DMS 273 (cell line): ENCODE results near the gene RNF223.
A peak's percentile ranks its signal among the peaks of the same experiment; 100 is the strongest.

Source experiments
- DNase-seq: peaks from one replicate; lab custom pipeline; 2025; ENCODE audit not compliant: unreplicated experiment; lab: John Stamatoyannopoulos, UW

RNF223 gene

DNA sequence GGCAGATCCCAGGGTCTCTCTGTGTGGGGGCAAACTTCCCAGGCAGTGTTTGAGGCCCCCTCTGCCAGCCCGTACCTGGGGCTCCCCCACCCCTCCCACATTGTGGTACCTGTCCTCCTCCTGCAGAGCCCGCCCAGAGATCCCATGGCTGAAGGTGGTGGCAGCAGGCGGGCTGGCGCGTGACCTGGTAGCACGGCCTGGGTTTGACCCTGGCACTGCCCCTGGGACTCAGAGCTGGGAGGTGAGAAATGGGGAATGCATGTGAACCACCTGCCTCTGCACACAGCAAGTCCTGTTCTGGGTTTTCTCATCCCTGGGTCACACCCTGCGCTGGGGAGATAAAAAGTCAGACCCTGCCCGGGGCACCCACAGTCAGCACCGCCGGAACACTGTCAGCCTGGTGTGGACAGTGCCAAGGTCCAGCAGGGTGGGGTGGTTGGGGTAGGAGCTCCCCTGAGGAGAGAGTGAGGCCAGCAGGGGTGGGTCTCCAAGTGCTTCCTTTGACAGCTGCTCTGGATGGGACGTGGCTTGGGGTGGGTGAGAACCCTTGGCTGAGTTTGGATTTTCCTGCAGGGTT lies 42.4 kb downstream of the RNF223 start:
- peak; percentile 67 for DNase-seq

GRCh38 chr1:1030867-1031658 lies 43.0 kb downstream of the RNF223 start:
- DNase-seq: peak; percentile 39

DNA sequence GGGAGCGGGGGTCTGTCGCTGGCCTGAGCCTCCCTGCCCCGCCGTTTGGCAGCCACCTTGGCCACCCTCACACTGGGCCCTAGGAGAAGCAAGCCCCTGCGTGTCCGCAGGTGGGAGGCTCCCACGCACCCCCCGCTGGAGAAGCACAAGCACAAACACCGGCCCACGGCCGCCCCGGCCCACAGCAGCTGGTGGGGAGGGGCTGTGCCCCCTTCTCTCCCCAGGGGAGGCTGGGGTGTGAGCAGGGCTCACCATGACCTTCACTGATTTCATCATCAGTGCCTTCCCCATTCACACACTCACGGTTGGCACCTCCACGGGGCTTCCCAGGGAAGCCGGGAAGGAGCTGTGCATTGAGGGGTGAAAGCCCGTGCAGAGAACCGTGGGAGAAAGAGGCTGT lies 46.3 kb downstream of the RNF223 start:
- no peak for DNase-seq

GRCh38 chr1:1026599-1027413 lies 47.3 kb downstream of the RNF223 start:
- DNase-seq: no peak

DNA sequence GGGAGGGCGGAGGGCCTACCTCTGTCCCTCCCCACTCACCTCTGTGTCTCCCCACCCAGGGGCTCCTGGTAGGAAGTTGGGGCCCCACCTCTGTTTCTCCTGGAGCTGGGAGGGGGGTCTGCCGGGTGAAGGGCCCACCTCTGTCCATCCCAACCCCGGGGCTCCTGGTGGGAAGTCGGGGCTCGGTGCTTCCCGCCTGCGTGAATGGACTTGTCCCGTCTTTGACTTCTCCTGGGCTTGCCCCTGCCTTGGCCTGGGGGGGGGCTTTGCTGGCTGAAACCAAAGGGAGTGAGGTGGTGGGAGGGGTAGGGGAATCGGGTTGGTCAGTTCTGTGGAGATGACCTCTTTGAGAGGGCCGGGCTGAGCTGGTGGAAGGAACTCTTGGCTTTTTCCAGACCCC lies 48.4 kb downstream of the RNF223 start:
- DNase-seq: no peak

GRCh38 chr1:1024771-1025699 lies 49.1 kb downstream of the RNF223 start:
- no peak for DNase-seq

GRCh38 chr1:1024149-1024770 lies 49.8 kb downstream of the RNF223 start:
- no peak for DNase-seq

DNA sequence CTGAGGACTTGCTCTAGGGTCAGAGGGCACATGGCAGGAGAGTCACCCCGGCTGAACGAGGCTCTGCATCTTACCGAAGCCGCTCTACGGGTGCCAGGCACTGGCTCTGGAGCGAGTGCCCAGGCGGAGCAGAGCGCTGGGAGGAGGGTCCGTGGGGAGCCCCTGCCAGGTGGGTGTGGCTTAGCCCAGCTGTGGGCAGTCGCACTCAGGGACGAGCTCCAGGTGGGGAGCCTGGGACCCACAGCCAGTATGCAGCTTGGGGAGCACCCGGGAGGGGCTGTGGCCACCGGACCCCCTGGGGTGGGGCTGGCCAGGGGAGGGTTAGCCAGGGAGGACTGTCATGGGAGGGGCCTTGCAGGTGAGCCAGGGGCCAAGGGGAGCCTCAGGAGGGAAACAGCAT lies 50.4 kb downstream of the RNF223 start:
- no peak for DNase-seq

DNA sequence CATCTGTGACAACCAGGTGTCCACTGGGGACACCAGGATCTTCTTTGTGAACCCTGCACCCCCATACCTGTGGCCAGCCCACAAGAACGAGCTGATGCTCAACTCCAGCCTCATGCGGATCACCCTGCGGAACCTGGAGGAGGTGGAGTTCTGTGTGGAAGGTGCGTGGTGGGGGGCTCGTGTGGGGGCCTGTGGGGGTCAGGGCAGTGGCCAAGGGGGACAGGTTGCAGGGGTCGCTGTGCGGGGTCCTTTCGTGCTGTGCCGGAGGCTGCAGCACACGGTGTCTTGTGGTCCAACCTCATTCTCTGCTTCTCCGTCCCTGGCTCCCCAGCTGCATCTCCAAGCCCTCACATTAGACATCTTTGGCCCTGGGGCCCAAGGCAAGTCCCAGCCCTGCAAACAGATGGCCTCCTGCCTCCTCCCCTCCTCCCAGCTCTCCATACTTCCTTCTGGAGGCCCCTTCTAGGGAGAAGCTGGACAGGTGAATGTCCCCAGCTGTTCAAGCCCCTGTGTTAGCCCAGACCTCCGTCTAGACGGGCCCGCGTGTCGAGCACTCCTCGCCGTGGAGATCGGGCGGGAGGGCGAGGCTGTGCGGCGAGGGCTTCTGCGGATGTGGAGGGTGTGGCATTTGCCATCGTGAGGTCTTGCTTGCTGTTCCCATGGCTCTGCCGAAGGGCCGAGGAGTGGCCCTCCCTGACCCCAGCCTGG lies 51.6 kb downstream of the RNF223 start:
- peak; percentile 64 for DNase-seq

DNA sequence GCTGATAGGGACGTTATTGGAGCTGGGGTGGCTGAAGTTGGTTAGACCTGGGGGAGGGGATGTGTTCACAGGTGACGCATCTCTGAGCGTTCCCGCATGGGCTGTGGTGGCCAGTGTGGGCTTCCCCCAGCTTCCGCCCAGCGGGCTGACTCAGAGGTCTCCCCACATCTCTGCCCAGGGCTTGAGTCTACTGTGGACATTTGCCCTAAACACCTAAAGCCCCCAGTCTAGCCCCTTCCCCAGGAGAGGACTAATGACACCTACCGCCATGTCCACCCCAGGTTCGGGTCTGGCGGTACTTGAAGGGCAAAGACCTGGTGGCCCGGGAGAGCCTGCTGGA lies 52.2 kb downstream of the RNF223 start:
- no peak for DNase-seq

GRCh38 chr1:1021010-1021919 lies 52.8 kb downstream of the RNF223 start:
- peak; percentile 88 for DNase-seq
